ENCODE measurements around the gene ANK3.

ANK3 gene

DNA sequence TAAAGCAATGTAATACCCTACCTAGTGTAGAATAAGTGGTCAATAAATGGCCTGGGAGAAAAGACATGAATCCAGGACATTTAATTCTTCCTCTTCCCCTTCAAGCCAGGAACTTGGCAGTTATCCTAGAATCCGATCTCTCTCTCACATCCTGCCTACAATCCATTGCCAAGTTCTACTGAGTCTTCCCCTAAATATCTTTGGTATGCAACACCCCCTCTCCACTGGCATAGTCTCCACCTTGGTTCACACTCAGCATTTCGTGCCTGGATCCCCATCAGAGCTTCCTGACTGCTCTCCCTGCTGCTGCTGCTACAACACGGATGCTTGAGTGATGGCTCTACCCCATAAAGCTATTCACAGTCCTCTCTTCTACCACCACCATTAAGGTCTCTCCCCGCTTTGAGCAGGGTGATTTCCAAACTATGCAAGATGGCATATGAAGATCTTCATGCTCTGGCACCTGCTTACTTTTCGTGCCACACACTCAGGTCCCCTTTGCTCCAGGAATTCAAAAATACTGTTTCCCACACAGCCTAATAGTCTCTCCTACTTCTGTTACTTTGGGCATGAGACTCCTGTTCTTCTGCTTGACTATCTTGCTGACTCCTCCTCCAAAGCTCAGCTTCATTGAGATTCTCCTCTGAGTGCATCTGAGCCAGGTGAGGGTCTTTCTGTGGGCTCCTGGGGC is 4.8 kb downstream of the ANK3 start:
- H3K4me1 ChIP-seq (ENCODE audit: low read length), result no peaks in the 10 kb centered on the region
- TF ChIP-seq, protein P1, sequence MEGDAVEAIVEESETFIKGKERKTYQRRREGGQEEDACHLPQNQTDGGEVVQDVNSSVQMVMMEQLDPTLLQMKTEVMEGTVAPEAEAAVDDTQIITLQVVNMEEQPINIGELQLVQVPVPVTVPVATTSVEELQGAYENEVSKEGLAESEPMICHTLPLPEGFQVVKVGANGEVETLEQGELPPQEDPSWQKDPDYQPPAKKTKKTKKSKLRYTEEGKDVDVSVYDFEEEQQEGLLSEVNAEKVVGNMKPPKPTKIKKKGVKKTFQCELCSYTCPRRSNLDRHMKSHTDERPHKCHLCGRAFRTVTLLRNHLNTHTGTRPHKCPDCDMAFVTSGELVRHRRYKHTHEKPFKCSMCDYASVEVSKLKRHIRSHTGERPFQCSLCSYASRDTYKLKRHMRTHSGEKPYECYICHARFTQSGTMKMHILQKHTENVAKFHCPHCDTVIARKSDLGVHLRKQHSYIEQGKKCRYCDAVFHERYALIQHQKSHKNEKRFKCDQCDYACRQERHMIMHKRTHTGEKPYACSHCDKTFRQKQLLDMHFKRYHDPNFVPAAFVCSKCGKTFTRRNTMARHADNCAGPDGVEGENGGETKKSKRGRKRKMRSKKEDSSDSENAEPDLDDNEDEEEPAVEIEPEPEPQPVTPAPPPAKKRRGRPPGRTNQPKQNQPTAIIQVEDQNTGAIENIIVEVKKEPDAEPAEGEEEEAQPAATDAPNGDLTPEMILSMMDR (IDR thresholded peaks at IDR 0.05; ENCODE audit: low read length), result no peak
- no peak for TF ChIP-seq EZH2phosphoT487 (IDR thresholded peaks at IDR 0.05; ENCODE audit: low read length)
- TF ChIP-seq EZH2 (optimal IDR thresholded peaks at IDR 0.05; ENCODE audit: low read depth, low read length), result no peak

GRCh38 chr10:60384011-60384410 is 5.7 kb downstream of the ANK3 start:
- no peak for DNase-seq
- no peak overlapping the region for H2AFZ ChIP-seq (ENCODE audit: low read length)
- H3K27me3 ChIP-seq (replicated peaks; ENCODE audit: insufficient read depth, low read length), result no peaks in the 10 kb centered on the region
- TF ChIP-seq, protein P1 (IDR thresholded peaks at IDR 0.05; ENCODE audit: low read length), result no peak
- no peak for TF ChIP-seq EZH2 (optimal IDR thresholded peaks at IDR 0.05; ENCODE audit: low read depth, low read length)
- no peak for TF ChIP-seq EZH2phosphoT487 (IDR thresholded peaks at IDR 0.05; ENCODE audit: low read length)
- no peak overlapping the region for H3K4me3 ChIP-seq (ENCODE audit: low read length)
- no peaks in the 10 kb centered on the region for H3K79me2 ChIP-seq (ENCODE audit: low read length)
- H3K27ac ChIP-seq (ENCODE audit: low read length), result no peak overlapping the region
- H4K20me1 ChIP-seq (ENCODE audit: insufficient read depth, low read length), result no peaks in the 10 kb centered on the region
- no peaks in the 10 kb centered on the region for H3F3A ChIP-seq (ENCODE audit: insufficient read depth, low read length)
- H3K4me2 ChIP-seq (ENCODE audit: low read depth, low read length), result no peak overlapping the region
- H3K9ac ChIP-seq (ENCODE audit: low read length), result no peak overlapping the region
- no peaks in the 10 kb centered on the region for H3K9me2 ChIP-seq (replicated peaks; ENCODE audit: insufficient read depth, low read length)
- H3K36me3 ChIP-seq (replicated peaks; ENCODE audit: insufficient read depth, low read length), result no peaks in the 10 kb centered on the region
- no peaks in the 10 kb centered on the region for H3K9me3 ChIP-seq (replicated peaks; ENCODE audit: insufficient read depth, low read length)
- no peaks in the 10 kb centered on the region for H3K4me1 ChIP-seq (ENCODE audit: low read length)

More for the DNA sequence above, 4.8 kb downstream of the ANK3 start:
- H3K79me2 ChIP-seq (ENCODE audit: low read length), result no peaks in the 10 kb centered on the region
- H3K36me3 ChIP-seq (replicated peaks; ENCODE audit: insufficient read depth, low read length), result no peaks in the 10 kb centered on the region
- no peak overlapping the region for H2AFZ ChIP-seq (ENCODE audit: low read length)
- H3K9me3 ChIP-seq (replicated peaks; ENCODE audit: insufficient read depth, low read length), result no peaks in the 10 kb centered on the region
- H4K20me1 ChIP-seq (ENCODE audit: insufficient read depth, low read length), result no peaks in the 10 kb centered on the region
- no peak for DNase-seq
- H3K27me3 ChIP-seq (replicated peaks; ENCODE audit: insufficient read depth, low read length), result no peaks in the 10 kb centered on the region
- H3K9me2 ChIP-seq (replicated peaks; ENCODE audit: insufficient read depth, low read length), result no peaks in the 10 kb centered on the region
- H3K27ac ChIP-seq (ENCODE audit: low read length), result no peak overlapping the region
- H3K9ac ChIP-seq (ENCODE audit: low read length), result no peak overlapping the region
- no peak overlapping the region for H3K4me2 ChIP-seq (ENCODE audit: low read depth, low read length)
- H3K4me3 ChIP-seq (ENCODE audit: low read length), result no peak overlapping the region
- no peaks in the 10 kb centered on the region for H3F3A ChIP-seq (ENCODE audit: insufficient read depth, low read length)

DNA sequence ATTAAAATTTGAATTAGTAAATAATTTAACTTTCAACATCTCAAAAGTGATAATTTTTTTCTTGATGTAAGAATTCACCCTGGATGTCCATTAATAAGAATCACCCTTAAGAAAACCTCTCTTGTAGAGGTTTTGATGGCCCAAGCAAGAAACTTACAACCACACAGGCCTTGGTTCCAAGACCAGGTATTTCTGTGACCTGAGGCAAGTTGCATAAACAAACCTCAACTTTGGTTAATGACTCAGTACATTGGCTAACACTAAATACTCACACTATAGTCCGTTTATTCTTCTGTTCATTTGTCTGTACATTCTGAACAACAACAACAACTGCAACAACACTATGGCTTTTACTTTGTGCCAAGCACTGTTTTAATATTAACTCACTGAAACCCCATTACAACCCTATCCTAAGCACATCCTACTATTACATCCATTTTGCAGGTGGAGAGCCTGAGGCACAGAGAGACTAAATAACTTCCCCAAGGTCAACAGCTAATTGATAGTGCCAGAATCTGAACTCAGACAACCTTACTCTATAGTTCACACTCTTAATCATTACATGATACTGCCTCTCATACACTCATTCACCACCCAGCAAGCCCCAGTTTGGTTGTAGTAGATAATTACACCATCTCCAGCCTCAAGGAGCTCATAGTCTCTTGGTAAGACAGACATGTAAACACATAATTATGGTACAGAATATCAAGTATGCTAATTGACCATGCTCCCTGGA is 6.6 kb downstream of the ANK3 start:
- Histone ChIP-seq H3F3A (ENCODE audit: insufficient read depth, low read length) (no peaks in the 10 kb centered on the region), H3K4me1 (ENCODE audit: low read length) (no peaks in the 10 kb centered on the region), H3K36me3 (replicated peaks; ENCODE audit: insufficient read depth, low read length) (no peaks in the 10 kb centered on the region), H3K4me3 (ENCODE audit: low read length) (no peak overlapping the region), H2AFZ (ENCODE audit: low read length) (no peak overlapping the region), H3K9me2 (replicated peaks; ENCODE audit: insufficient read depth, low read length) (no peaks in the 10 kb centered on the region), H3K4me2 (ENCODE audit: low read depth, low read length) (no peak overlapping the region), H3K79me2 (ENCODE audit: low read length) (no peaks in the 10 kb centered on the region), H3K9ac (ENCODE audit: low read length) (no peak overlapping the region), H3K27ac (ENCODE audit: low read length) (no peak overlapping the region), H4K20me1 (ENCODE audit: insufficient read depth, low read length) (no peaks in the 10 kb centered on the region), H3K27me3 (replicated peaks; ENCODE audit: insufficient read depth, low read length) (no peaks in the 10 kb centered on the region), H3K9me3 (replicated peaks; ENCODE audit: insufficient read depth, low read length) (no peaks in the 10 kb centered on the region)
- TF ChIP-seq, protein P1 (IDR thresholded peaks at IDR 0.05; ENCODE audit: low read length), result no peak
- TF ChIP-seq EZH2 (optimal IDR thresholded peaks at IDR 0.05; ENCODE audit: low read depth, low read length) (no peak), EZH2phosphoT487 (IDR thresholded peaks at IDR 0.05; ENCODE audit: low read length) (no peak)
- no peak for DNase-seq

Data from MM.1S (cell line).